Measurements from ENCODE around the gene RPLP2.

Gene RPLP2

DNA sequence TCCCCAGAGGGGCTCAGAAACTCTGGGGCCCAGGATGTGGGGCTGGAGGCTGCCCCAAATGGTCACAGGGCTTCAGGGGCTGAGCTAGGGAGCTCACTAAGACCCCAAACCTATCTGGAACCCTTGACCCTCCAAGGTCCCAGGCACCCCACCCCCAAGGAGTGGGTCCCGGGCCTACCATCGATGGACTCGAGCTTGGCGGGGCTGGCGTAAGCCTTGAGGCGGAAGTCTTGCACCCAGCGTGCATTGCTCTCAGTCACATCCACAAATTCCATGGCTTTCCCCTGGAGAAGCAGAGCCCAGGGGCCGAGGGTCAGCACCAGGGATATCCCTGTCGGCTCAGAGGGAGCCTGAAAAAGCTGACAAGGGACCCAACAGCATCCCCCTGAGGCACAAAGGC lies 35.9 kb upstream of the RPLP2 start:
- DNase-seq (ENCODE audit: low read depth): no peak

GRCh38 chr11:774873-775592 lies 34.7 kb upstream of the RPLP2 start:
- DNase-seq (ENCODE audit: low read depth): no peak

DNA sequence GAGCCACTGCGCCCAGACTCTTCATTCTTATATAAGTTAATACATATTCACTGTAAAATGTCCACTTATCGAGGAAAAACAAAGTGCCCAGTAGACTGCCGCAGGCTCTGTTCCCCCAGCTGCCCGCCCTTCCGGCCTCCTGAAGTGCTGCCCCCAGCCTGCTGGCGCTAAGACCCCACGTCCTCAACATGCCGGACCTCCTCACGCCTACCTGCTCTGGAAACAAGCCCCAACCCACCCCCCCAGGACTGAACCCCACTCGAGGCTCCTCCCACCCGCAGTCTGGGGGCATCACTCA lies 33.6 kb upstream of the RPLP2 start:
- DNase-seq (ENCODE audit: low read depth): no peak

DNA sequence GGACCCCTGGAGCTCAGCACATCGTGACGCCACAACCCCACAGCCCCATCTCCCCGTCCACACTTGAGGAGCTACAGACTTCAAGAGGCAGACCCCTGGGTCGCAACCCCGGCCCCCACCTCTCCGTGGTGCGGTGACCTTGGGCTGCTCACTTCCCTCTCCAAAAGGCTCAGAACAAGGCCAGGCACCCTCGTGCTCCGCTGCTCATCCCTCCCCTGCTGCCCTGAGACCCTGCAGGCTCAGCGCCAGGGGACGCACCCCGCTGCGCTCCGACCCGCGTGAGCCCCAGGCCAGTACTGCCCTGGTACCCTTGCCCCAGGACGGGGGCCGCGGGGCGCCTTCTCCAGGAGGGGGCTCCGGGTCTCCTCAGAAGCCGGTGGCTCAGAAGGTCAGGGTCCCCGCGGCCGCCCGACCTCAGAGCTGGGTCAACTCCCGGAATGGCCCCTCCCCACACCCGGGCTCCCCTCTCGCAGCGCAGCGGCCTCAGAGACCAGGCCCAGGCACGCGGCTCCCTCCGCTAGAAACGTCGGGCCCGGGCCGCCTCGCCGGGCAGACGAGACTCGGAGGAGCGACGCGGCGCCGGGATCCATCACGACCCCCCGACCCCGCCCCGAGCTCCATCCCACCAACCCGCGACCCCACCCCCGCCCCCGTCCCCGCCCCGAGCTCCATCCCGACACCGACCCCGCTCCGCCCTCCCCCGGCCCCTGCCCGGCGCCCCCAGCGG lies 33.0 kb upstream of the RPLP2 start:
- no peak for DNase-seq (ENCODE audit: low read depth)

- peak; percentile 90 for DNase-seq (ENCODE audit: low read depth)
Observed at GRCh38 chr11:777288-778255, 32.2 kb upstream of the RPLP2 start, which contains the start of gene GATD1. Gene GATD1, minus strand, starts transcription at chr11:777487. Its CDS starts 25 bp downstream, at chr11:777462.

DNA sequence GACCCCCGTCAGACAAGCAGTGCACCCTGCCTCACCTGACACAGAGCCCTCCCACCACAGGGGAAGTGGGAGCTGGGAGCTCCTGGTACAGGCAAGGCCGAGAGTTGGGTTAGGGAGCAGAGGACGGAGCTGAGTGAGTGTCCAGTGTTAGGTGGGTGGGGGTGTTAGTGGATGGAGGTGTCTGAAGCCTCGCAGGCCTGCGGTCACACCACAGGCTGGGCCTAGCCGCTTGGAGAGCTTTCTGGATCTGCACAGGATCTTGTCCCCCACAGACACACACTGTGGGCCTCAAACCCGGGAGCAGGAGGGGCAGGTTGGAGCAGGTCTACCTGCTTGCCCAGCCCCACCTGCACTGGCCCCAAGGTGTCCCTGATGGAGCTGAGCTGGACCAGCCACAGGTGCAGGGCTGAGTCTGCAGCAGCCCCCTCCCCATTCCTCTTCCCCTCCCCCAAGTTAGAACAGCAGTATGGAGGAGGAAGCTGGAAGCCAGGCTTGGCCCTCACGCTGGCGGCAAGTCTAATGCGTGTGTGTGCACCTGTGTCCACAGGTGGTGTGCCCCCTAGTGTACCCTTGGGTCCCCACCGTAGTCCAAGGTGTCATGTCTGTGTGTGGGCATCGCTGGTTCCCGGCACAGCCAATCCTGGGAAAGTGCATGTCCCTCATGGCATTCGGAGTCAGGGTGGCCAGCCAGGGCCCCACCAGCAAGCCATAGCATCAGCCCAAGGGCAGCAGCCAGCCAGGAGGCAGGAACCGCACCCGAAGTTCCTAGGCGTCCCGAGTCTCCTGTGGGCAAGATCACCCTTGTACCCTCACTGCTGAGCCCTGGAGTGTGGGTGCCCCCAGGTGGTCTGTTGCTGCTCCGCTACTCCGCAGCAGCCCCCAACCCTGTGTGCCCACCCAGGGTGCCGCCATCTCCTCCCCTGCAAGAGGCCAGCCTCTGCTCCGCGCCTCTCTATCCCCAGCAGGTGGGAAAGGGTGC lies 30.5 kb upstream of the RPLP2 start:
- DNase-seq (ENCODE audit: low read depth): no peak

DNA sequence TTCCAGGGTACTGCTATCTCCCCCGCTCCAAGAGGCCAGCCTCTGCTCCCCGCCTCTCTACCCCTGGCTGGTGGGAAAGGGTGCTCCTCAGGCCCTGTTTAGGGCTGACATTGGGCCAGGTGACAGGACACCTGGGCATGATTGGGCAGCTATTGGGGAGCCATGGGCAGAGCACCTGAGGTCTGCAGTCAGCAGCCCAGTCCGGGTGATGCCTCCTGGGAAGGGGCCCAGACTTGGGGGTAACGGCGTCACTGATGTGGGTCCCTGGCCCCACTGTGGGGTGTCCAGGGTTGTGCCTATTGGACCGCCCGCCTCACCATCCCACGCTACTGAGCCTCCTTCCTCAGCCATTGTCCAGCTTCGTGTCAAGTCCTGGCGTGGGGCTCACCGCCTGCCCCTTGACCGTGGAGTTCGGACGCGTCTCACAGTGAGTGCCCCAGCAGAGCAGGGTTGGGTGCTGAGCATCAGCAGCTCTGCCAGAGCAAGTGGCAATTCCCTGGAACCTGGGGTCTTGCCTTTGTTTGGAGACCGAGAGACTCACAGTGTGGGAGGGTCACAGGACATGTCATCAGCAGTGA lies 29.7 kb upstream of the RPLP2 start:
- DNase-seq (ENCODE audit: low read depth): no peak

- no peak for DNase-seq (ENCODE audit: low read depth)
Observed at GRCh38 chr11:782264-783174, 27.2 kb upstream of the RPLP2 start.

DNA sequence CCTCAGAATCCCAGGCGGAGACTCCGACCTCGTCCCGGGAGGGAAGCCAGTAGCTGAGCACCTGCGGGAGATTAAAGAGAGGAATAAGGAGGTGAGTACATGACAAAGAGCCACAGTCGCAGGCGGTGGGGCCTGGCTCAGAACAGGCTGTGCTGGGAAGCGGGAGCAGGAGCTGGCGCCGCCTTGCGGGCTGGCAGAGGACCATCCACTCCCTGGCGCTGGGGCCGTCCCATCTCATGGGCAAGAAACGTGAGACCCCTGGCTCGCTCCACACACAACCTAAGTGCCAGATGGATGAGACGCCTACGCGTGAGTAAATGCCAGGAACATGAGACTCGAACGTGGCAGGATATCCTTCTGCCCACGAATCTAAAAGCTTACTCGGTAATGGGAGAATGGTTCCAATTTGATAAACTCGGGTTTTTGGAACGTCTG lies 26.2 kb upstream of the RPLP2 start:
- no peak for DNase-seq (ENCODE audit: low read depth)

GRCh38 chr11:786235-787083 lies 23.3 kb upstream of the RPLP2 start:
- no peak for DNase-seq (ENCODE audit: low read depth)

GRCh38 chr11:787084-787675 lies 22.6 kb upstream of the RPLP2 start:
- DNase-seq (ENCODE audit: low read depth): no peak

GRCh38 chr11:788009-788640 lies 21.6 kb upstream of the RPLP2 start:
- no peak for DNase-seq (ENCODE audit: low read depth)

- no peak for DNase-seq (ENCODE audit: low read depth)
Observed at GRCh38 chr11:788953-789940, 20.5 kb upstream of the RPLP2 start.

- DNase-seq (ENCODE audit: low read depth): no peak
Observed at GRCh38 chr11:789943-790342, 19.8 kb upstream of the RPLP2 start, which contains the start of gene CEND1. Gene CEND1, minus strand, starts transcription at chr11:790090. Its CDS starts 1,514 bp downstream, at chr11:788576.

GRCh38 chr11:790721-791564 lies 18.8 kb upstream of the RPLP2 start:
- no peak for DNase-seq (ENCODE audit: low read depth)

Measured in stimulated activated CD4-positive, alpha-beta T cell treated with anti-CD3 and anti-CD28 coated beads, Interleukin-2, amount 100 ng/mL, for 4 hours (primary cell).